GM21447 (cell line): ENCODE results near the gene INSYN1.

Source experiments
- ATAC-seq: cut with Tn5 transposase; IDR thresholded peaks from one replicate; pipeline ENCODE4 v1.9.1; 2021; ENCODE audit not compliant: unreplicated experiment

The INSYN1 gene

GRCh38 chr15:73691396-73691795 lies 61.8 kb downstream of the INSYN1 start:
- ATAC-seq: no peak

GRCh38 chr15:73688455-73688854 lies 64.7 kb downstream of the INSYN1 start:
- no peak for ATAC-seq

GRCh38 chr15:73687351-73687750 lies 65.8 kb downstream of the INSYN1 start:
- ATAC-seq: no peak

GRCh38 chr15:73686781-73687256 lies 66.3 kb downstream of the INSYN1 start:
- ATAC-seq: no peak

- ATAC-seq: no peak
Observed at GRCh38 chr15:73685981-73686380, 67.2 kb downstream of the INSYN1 start.
